BJ (cell line): Measurements from ENCODE around the gene IFNL4. TPM values are rescaled to one million over a fixed set of nuclear protein-coding genes. Genes with fewer than 3 reads are reported as not detected.

ENCODE experiments used
- CTCF ChIA-PET: fragments of 350-600 bp; formaldehyde crosslinking; extraction: SDS; loops from one replicate; lab custom pipeline; 2021; ENCODE audit warnings: antibody characterized with exemption, inconsistent platforms; lab: Yijun Ruan, JAX
- POLR2A ChIA-PET: fragments of 300-600 bp; sonication (Branson Sonifier 250); formaldehyde crosslinking; extraction: SDS; loops from one replicate; lab custom pipeline; 2021; ENCODE audit warnings: antibody characterized with exemption; lab: Charles Lee
- DNase-seq: peaks from one replicate; pipeline ENCODE4 v3.0.0-alpha.2; 2011; ENCODE audit warnings: low read depth
- H3K27me3 ChIP-seq: 2 replicates; pipeline ENCODE4 v1.6.0; 2011; ENCODE audit warnings: low read length; ENCODE audit not compliant: control insufficient read depth, insufficient read depth
- H3K36me3 ChIP-seq: 2 replicates; pipeline ENCODE4 v1.5.1; 2011; ENCODE audit warnings: low read length; ENCODE audit not compliant: control insufficient read depth, insufficient read depth
- H3K4me3 ChIP-seq: 2 replicates; pipeline ENCODE4 v1.5.1; 2011; ENCODE audit warnings: low read depth, mild to moderate bottlenecking, control low read depth, low read length
- CTCF ChIP-seq: IDR thresholded peaks from 2 replicates; pipeline ENCODE4 v1.5.1; 2011; ENCODE audit warnings: low read depth, mild to moderate bottlenecking, control low read depth, inconsistent platforms, low read length, moderate library complexity; ENCODE audit not compliant: insufficient read depth
- polyA plus RNA-seq: library from polyadenylated mRNA; depleted of rRNA; stranded (reverse); fragments of >200 nt; gene quantifications from 2 replicates; pipeline ENCODE4 v1.2.3, GENCODE V29; 2011

The IFNL4 gene
- polyA plus RNA-seq, 1 experiment = not detected

DNA sequence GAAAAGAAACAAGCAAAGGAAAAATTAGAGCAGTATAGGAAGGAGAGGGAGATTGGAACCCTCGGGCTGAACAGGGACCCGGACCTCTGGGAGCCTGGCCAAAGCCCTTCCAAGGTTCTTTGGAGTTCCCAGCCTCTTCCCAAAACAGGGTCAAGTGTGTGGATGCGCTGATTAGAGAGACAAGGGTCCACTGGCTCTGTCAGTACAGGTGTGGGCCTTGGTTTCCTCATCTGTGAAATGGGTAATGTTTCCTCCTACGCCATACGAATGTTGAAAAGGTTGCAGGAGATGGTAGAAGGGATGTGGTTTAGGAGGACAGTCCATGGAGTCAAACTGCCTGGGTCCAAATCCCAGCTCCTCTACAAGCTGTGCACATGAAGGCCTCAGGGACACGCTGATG lies 42.5 kb downstream of the IFNL4 start:
- Histone ChIP-seq H3K36me3 (no peaks in the 10 kb centered on the region), H3K4me3 (no peak overlapping the region), H3K27me3 (peaks cover 11% of the 10 kb centered on the region)
- no peak for TF ChIP-seq CTCF
- ChIA-PET POLR2A (no interaction called here), CTCF (no interaction called here)
- no peak for DNase-seq

GRCh38 chr19:39205449-39205764 lies 43.2 kb downstream of the IFNL4 start:
- H3K27me3 ChIP-seq = peaks cover 15% of the 10 kb centered on the region
- POLR2A ChIA-PET = no interaction called here
- TF ChIP-seq CTCF = no peak
- H3K36me3 ChIP-seq = no peaks in the 10 kb centered on the region
- DNase-seq = no peak
- CTCF ChIA-PET = no interaction called here
- no peak overlapping the region for H3K4me3 ChIP-seq

DNA sequence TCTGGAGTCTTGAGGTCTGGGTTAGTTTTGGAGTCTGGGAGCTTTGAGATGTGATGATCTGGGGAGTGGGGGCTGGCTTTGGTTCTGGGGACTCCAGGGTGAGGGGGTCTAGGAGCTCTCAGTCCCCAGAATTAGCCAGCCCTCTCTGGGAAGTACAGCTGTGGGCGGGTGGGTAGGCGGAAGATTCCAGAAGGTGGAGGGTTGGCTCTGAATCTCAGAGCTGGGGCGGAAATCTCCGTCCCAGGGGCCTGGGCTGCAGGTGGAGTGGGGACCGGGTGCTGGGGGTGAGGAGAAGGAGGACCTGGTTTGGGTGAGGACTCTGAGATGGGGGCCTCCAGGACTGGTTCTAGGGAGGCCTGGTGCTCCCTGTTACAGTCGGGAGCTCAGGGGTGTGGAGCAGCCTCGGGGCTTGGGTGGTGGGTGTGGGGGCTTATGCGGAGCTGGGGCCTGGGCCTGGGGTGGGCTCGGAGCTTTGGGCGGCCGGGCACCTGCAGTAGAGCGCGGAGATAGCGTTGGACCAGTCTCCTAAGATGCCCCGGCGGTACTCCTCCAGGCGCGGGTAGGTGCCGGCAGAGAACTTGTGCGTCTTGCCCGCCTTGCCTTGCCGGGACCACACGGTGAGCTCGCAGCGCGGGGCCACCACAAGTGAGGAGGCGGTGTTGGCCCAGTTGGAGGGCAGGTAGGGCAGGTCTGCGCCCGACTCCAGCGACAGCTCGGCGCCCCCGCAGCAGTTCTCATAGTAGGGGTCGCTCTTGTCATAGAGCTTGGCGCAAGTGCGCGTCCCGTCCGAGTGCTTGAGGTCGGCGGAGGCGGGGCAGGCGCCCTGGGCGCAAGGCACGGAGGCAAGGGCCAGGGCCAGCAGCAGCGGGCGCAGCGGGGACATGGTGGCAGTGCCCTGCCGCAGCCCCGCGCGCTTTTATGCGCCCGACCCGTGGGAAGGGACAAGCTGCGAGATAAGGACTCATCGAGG lies 45.0 kb downstream of the IFNL4 start, which contains the start of gene SYCN:
SYCN (minus strand) TSS at position 892 of the 970 bp plus-strand sequence; CDS start at position 883, 9 bp downstream.
- POLR2A ChIA-PET = no interaction called here
- no peak for TF ChIP-seq CTCF
- CTCF ChIA-PET = interaction anchor here (0.7 to 1.6 kb wide), 3 partner anchors 81 to 93 kb away, joined by 3 to 7 read pairs (median 4); no protein-coding TSS in a partner anchor
- Histone ChIP-seq H3K27me3 (peaks cover 19% of the 10 kb centered on the region), H3K36me3 (no peaks in the 10 kb centered on the region), H3K4me3 (no peak within 1 kb of the TSS)
- no peak for DNase-seq

GRCh38 chr19:39202998-39203355 lies 45.7 kb downstream of the IFNL4 start:
- ChIA-PET CTCF (interaction anchor here (0.7 to 1.6 kb wide), 2 partner anchors 89 to 93 kb away, joined by 3 to 7 read pairs; no protein-coding TSS in a partner anchor), POLR2A (no interaction called here)

More at GRCh38 chr19:39202998-39203355, 45.7 kb downstream of the IFNL4 start:
- no peak overlapping the region for H3K4me3 ChIP-seq
- no peak for TF ChIP-seq CTCF
- no peak for DNase-seq
- H3K36me3 ChIP-seq = no peaks in the 10 kb centered on the region
- peaks cover 18% of the 10 kb centered on the region for H3K27me3 ChIP-seq
